Fibroblast of the aortic adventitia (primary cell): Measurements from ENCODE around the gene ANO7. TPM values are rescaled to one million over a fixed set of nuclear protein-coding genes. Genes with fewer than 3 reads are reported as not detected.

Experiments used
- DNase-seq: peaks from one replicate; pipeline ENCODE4 v3.0.0-alpha.2; 2010; ENCODE audit warnings: low read depth
- H3K4me3 ChIP-seq: 2 replicates; pipeline ENCODE4 v1.5.1; 2011; ENCODE audit warnings: low read depth, mild to moderate bottlenecking, control low read depth, low read length, moderate library complexity
- CTCF ChIP-seq: IDR thresholded peaks from 2 replicates; pipeline ENCODE4 v1.5.1; 2011; ENCODE audit warnings: mild to moderate bottlenecking, low read length, control low read depth, inconsistent platforms; ENCODE audit not compliant: insufficient read depth
- total RNA-seq: library from RNA; depleted of rRNA; stranded (reverse); fragments of >200 nt; gene quantifications from 2 replicates; pipeline ENCODE4 v1.2.3, GENCODE V29; 2012; ENCODE audit warnings: low replicate concordance

ANO7 gene
- total RNA-seq, 1 donor = 1.7 TPM

- no peak for TF ChIP-seq CTCF
- H3K4me3 ChIP-seq = peak overlapping the region; percentile 80
- no peak for DNase-seq
Observed at GRCh38 chr2:241269707-241270520, 81.4 kb downstream of the ANO7 start.

- DNase-seq = peak; percentile 26
- TF ChIP-seq CTCF = no peak
- H3K4me3 ChIP-seq = peak overlapping the region; percentile 80
Observed at GRCh38 chr2:241270531-241270930, 82.1 kb downstream of the ANO7 start.

GRCh38 chr2:241271706-241272302, 83.3 kb downstream of the ANO7 start:
- peak; percentile 83 for DNase-seq
- no peak for TF ChIP-seq CTCF
- H3K4me3 ChIP-seq = peak overlapping the region; percentile 80

- peak overlapping the region; percentile 80 for H3K4me3 ChIP-seq
- peak; percentile 67 for DNase-seq
- no peak for TF ChIP-seq CTCF
Observed at GRCh38 chr2:241272303-241273209, 84.1 kb downstream of the ANO7 start.

GRCh38 chr2:241273210-241274020, 84.9 kb downstream of the ANO7 start:
- peak overlapping the region; percentile 80 for H3K4me3 ChIP-seq
- no peak for TF ChIP-seq CTCF
- DNase-seq = no peak

- no peak overlapping the region for H3K4me3 ChIP-seq
- TF ChIP-seq CTCF = no peak
- no peak for DNase-seq
Observed at GRCh38 chr2:241274127-241274526, 85.7 kb downstream of the ANO7 start.
